PFSK-1 (cell line): ENCODE results near the gene LIMS1.

Source experiments
- FOXP2 ChIP-seq: optimal IDR thresholded peaks from 2 replicates; pipeline ENCODE3; 2011; ENCODE audit warnings: borderline replicate concordance, control low read depth, inconsistent platforms; ENCODE audit not compliant: insufficient read depth; ENCODE audit errors: extremely low read length, extremely low read depth
- POLR2AphosphoS5 ChIP-seq: IDR thresholded peaks from 2 replicates; pipeline ENCODE4 v1.6.1; 2012; ENCODE audit warnings: low read depth, mild to moderate bottlenecking, control low read depth, low read length, moderate library complexity
- REST ChIP-seq, 2 experiments: IDR thresholded peaks; 2 replicates each; pipeline versions ENCODE4 v1.6.1 to v1.8.0; 2011 to 2012; ENCODE audit warnings: low read depth in 2 of 2, low read length in 2 of 2, control low read depth in 1 of 2, inconsistent platforms in 1 of 2, mild to moderate bottlenecking in 1 of 2, moderate library complexity in 1 of 2; ENCODE audit not compliant: insufficient read depth in 1 of 2
- SIN3A ChIP-seq: IDR thresholded peaks from 2 replicates; pipeline ENCODE4 v1.6.1; 2012; ENCODE audit warnings: mild to moderate bottlenecking, low read length, moderate library complexity, borderline replicate concordance; ENCODE audit not compliant: insufficient read depth
- TAF1 ChIP-seq: IDR thresholded peaks from 2 replicates; pipeline ENCODE4 v1.6.1; 2012; ENCODE audit warnings: low read length, control low read depth, borderline replicate concordance; ENCODE audit not compliant: insufficient read depth

LIMS1 gene

GRCh38 chr2:108605947-108606346 lies 71.7 kb downstream of the LIMS1 start:
- TF ChIP-seq FOXP2, result no peak
- TF ChIP-seq SIN3A, result no peak
- TF ChIP-seq POLR2AphosphoS5, result no peak
- no peak for TF ChIP-seq TAF1
- TF ChIP-seq REST (IDR thresholded peaks at IDR 0.05; ENCODE audit: insufficient read depth in 1 of 2, low read depth in 2 of 2, low read length in 2 of 2), result no peak

GRCh38 chr2:108607706-108608301 lies 73.5 kb downstream of the LIMS1 start:
- TF ChIP-seq REST (IDR thresholded peaks at IDR 0.05; ENCODE audit: insufficient read depth in 1 of 2, low read depth in 2 of 2, low read length in 2 of 2), result no peak
- TF ChIP-seq FOXP2, result no peak
- TF ChIP-seq POLR2AphosphoS5, result no peak
- no peak for TF ChIP-seq TAF1
- TF ChIP-seq SIN3A, result no peak

- TF ChIP-seq POLR2AphosphoS5 (no peak), SIN3A (no peak), FOXP2 (no peak), REST (IDR thresholded peaks at IDR 0.05; ENCODE audit: insufficient read depth in 1 of 2, low read depth in 2 of 2, low read length in 2 of 2) (no peak)
These were observed 76.8 kb downstream of the LIMS1 start for GRCh38 chr2:108611021-108611420.

- no peak for TF ChIP-seq SIN3A
- no peak for TF ChIP-seq FOXP2
- no peak for TF ChIP-seq TAF1
- no peak for TF ChIP-seq POLR2AphosphoS5
- no peak for TF ChIP-seq REST (IDR thresholded peaks at IDR 0.05; ENCODE audit: insufficient read depth in 1 of 2, low read depth in 2 of 2, low read length in 2 of 2)
These were observed 77.9 kb downstream of the LIMS1 start for GRCh38 chr2:108612153-108612513.
